Activated gamma-delta T cell treated with anti-CD3 and anti-CD28 coated beads, Interleukin-2, amount 50 U/mL, for 16 hours (primary cell): ENCODE measurements around the gene GOLGB1.

ENCODE experiments used
- DNase-seq: peaks from one replicate; pipeline ENCODE4 v3.0.0-alpha.2; 2020; ENCODE audit warnings: low read depth

GOLGB1 gene

DNA sequence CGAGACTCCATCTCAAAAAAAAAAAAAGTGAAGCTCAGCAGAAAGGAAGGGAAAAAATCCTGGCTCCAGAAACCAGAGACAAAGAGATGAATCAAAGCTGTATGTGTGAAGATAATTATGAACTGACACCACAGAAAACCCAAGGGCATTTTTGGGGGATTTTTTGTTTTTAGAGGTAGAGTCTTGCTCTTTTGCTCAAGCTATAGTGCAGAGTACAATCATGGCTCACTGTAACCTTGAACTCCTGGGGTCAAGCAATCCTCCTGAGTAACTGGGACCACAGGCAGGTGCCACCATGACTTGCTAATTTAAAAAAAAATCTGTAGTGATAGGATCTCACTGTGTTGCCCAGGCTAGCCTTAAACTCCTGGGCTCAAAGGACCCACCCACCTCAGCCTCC is 111.6 kb downstream of the GOLGB1 start:
- no peak for DNase-seq

GRCh38 chr3:121630355-121630754 is 119.2 kb downstream of the GOLGB1 start:
- no peak for DNase-seq

GRCh38 chr3:121629601-121630000 is 119.9 kb downstream of the GOLGB1 start:
- no peak for DNase-seq

GRCh38 chr3:121627622-121628021 is 121.9 kb downstream of the GOLGB1 start:
- no peak for DNase-seq

DNA sequence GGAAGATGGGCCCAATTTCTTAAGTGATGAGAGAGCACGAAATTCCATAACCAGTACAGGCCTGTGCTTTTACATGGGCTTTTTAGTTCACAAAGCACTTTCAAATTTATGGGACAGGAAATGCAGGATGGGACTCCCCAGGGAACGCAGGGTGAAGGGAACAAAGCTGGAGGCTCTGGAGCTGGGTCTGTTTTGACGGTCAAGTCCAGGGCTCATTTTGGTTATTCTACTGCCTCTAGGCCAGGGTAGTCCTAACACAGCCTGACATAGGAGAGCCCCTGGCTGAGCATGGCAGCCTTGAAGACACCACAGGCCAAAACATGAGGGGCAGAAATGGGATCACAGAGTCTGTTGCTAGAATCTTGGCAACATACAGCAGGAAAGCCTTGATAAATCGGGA is 122.3 kb downstream of the GOLGB1 start:
- DNase-seq, result no peak

DNA sequence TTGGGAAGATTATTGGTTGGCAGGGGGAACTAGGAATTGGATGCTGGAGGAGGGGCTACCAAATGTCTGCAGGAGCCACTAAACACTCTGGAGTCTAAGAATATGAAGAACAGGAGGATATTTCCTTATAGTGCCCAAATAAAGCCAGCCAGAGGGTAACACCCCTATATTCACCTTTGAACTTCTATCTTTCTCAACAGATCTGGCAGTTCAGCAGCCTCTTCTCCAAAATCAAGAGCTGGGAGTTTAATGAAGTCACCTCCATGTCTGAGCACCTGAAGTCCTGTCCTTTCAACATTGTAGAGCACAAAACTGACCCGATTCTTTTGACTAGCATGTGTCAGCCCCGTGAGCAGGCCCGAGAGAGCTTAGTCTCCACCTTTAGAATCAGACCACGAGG is 123.0 kb downstream of the GOLGB1 start:
- DNase-seq, result no peak

DNA sequence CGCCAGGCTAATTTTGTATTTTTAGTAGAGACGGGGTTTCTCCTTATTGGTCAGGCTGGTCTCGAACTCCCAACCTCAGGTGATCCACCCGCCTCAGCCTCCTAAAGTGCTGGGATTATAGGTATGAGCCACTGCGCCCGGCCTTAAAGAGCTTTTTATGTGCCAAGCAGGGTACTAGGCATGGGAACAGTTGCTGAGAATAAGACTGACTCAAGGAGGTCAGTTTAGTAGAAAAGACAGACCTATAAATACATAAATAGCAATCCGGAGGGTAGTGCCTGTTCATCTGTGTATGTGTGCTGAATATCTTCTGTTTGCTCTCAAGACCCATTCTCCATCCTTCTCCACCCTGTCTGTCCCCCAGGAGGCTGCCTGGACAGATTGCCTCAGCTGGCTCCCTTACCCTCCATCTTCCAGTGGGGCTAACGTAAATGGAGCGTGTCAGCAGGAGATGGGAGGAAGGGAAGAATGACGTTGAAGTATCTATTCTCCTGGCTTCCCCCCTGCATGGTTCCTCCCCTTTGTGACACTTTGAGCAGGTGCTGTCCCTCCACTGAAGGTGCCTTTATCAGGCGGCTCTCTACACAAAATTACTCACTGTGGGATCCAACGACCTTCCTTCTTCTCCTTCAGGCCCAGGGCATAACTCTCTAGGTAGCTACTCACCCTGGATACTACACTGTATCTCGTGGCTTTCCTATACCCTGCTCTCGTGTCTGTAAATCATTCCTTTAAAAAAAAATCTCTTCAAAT is 125.2 kb downstream of the GOLGB1 start:
- DNase-seq, result no peak

DNA sequence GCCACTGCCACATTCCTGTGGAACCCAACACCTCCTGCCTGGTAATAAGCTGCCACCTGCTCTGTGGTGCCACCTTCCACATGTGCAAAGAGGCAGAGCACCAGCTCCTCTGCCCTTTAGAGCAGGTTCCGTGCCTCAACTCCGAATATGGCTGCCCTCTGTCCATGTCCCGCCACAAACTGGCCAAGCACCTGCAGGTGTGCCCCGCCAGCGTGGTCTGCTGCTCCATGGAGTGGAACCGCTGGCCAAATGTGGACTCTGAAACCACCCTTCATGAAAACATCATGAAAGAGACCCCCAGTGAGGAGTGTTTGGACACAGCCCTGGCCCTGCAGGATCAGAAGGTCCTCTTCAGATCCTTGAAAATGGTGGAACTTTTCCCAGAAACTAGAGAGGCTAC is 128.1 kb downstream of the GOLGB1 start:
- no peak for DNase-seq

- DNase-seq, result no peak
These were observed 129.8 kb downstream of the GOLGB1 start for GRCh38 chr3:121619691-121620090.
